K562 (cell line): ENCODE measurements around the gene DCP1B. TPM values are rescaled to one million over a fixed set of nuclear protein-coding genes. Genes with fewer than 3 reads are reported as not detected.

Experiments
- ATAC-seq: fragments of 200-7000 bp; cut with Tn5 transposase; 3 replicates; pipeline ENCODE4 v1.9.1; 2020; ENCODE audit warnings: moderate library complexity
- BruUV-seq: library from RNA; stranded (reverse); fragments of 400-500 nt; replicated peaks from 2 replicates; lab custom pipeline; 2021; lab: Mats Ljungman, UMichigan
- CTCF ChIA-PET: fragments of 300-600 bp; formaldehyde crosslinking; extraction: SDS; loops from one replicate; lab custom pipeline; 2021; ENCODE audit warnings: low intra/inter-chr PET ratio; lab: Yijun Ruan, JAX
- POLR2A ChIA-PET: fragments of 300-600, 350-650 bp; sonication (Branson Sonifier 250); formaldehyde crosslinking; extraction: SDS; loops from one replicate; lab custom pipeline; 2021; ENCODE audit warnings: antibody characterized with exemption, inconsistent platforms; lab: Yijun Ruan, JAX
- DNase-seq, 4 experiments: peaks; one replicate each; pipeline versions ENCODE4 v3.0.0 to v3.0.0-alpha.2; 2011 to 2018; ENCODE audit warnings: low spot score in 3 of 4, mixed read lengths in 3 of 4; ENCODE audit errors: extremely low read depth in 1 of 4
- FAIRE-seq: peaks from 2 replicates; lab custom pipeline; 2011; peaks lifted over from hg19 to GRCh38; lab: Jason Lieb, UNC
- H2AFZ ChIP-seq: 2 replicates; pipeline ENCODE4 v1.6.0; 2011; ENCODE audit warnings: low read depth, low read length, control low read depth, inconsistent platforms
- H3K27ac ChIP-seq: fragments of 200-600 bp; 3 replicates; pipeline ENCODE4 v1.8.0; 2011; ENCODE audit warnings: low read depth, mild to moderate bottlenecking, control low read depth, inconsistent platforms, low read length, moderate library complexity, mixed read lengths; ENCODE audit errors: extremely low read depth
- H3K27me3 ChIP-seq, 2 experiments: fragments of 300-600 bp in 1 of 2; 2 replicates in 1 of 2; 3 replicates in 1 of 2; pipeline versions ENCODE4 v1.6.0 to v1.8.0; 2011; ENCODE audit warnings: inconsistent platforms in 2 of 2, low read length in 2 of 2, mild to moderate bottlenecking in 1 of 2, mixed read lengths in 1 of 2, moderate library complexity in 1 of 2; ENCODE audit not compliant: control insufficient read depth in 2 of 2, insufficient read depth in 2 of 2
- H3K36me3 ChIP-seq: fragments of 300-600 bp; 3 replicates; pipeline ENCODE4 v1.8.0; 2011; ENCODE audit warnings: mild to moderate bottlenecking, low read length, inconsistent platforms; ENCODE audit not compliant: control insufficient read depth, insufficient read depth
- H3K4me1 ChIP-seq, 2 experiments: fragments of 200-600 bp in 1 of 2; replicated peaks in 1 of 2; 2 replicates in 1 of 2; 3 replicates in 1 of 2; pipeline versions ENCODE4 v1.5.1 to v1.8.0; 2011; ENCODE audit warnings: inconsistent platforms in 2 of 2, low read length in 2 of 2, mild to moderate bottlenecking in 1 of 2, mixed read lengths in 1 of 2, moderate library complexity in 1 of 2; ENCODE audit not compliant: control insufficient read depth in 2 of 2, insufficient read depth in 2 of 2
- H3K4me2 ChIP-seq: 2 replicates; pipeline ENCODE4 v1.6.1; 2011; ENCODE audit warnings: low read length, control low read depth, inconsistent platforms, mixed read lengths; ENCODE audit not compliant: insufficient read depth
- H3K4me3 ChIP-seq: fragments of 200-600 bp; sonication (generic), shearing (Covaris generic); 2 replicates; pipeline ENCODE4 v1.5.1; 2016; ENCODE audit warnings: control low read depth, inconsistent platforms
- H3K79me2 ChIP-seq: fragments of 200-600 bp; 3 replicates; pipeline ENCODE4 v1.8.0; 2011; ENCODE audit warnings: low read length, inconsistent platforms; ENCODE audit not compliant: control insufficient read depth, insufficient read depth
- H3K9ac ChIP-seq, 2 experiments: 2 replicates each; pipeline versions ENCODE4 v1.6.0 to v1.6.1; 2011; ENCODE audit warnings: low read depth in 2 of 2, low read length in 2 of 2, control low read depth in 1 of 2, inconsistent platforms in 1 of 2, mild to moderate bottlenecking in 1 of 2, mixed read lengths in 1 of 2; ENCODE audit not compliant: insufficient read depth in 1 of 2
- H3K9me1 ChIP-seq: one replicate; pipeline ENCODE4 v1.6.0; 2011; ENCODE audit warnings: inconsistent platforms, mild to moderate bottlenecking, low read length, moderate library complexity; ENCODE audit not compliant: control insufficient read depth, insufficient read depth
- H3K9me3 ChIP-seq: replicated peaks from 2 replicates; pipeline ENCODE4 v1.5.1; 2011; ENCODE audit warnings: low read depth, low read length, inconsistent platforms; ENCODE audit not compliant: control insufficient read depth, insufficient read depth
- H4K20me1 ChIP-seq: replicated peaks from 2 replicates; pipeline ENCODE4 v1.6.1; 2011; ENCODE audit warnings: low read length, inconsistent platforms, mixed read lengths; ENCODE audit not compliant: control insufficient read depth, insufficient read depth
- AFF1 ChIP-seq, 2 experiments: fragments of 450-650 bp; IDR thresholded peaks; 2 replicates each; pipeline ENCODE4 v1.6.1; 2018; ENCODE audit warnings: mild to moderate bottlenecking in 2 of 2, low read depth in 1 of 2; ENCODE audit not compliant: partially characterized antibody in 2 of 2
- CHD4 ChIP-seq: fragments of 200-600 bp; sonication (generic); IDR thresholded peaks from 3 replicates; pipeline ENCODE4 v1.6.1; 2012; ENCODE audit warnings: low read depth, mild to moderate bottlenecking, mixed read lengths, low read length, inconsistent platforms; ENCODE audit not compliant: insufficient read depth, insufficient replicate concordance, poor library complexity, severe bottlenecking
- KDM4B ChIP-seq, 2 experiments: fragments of 450-650 bp in 1 of 2; sonication (generic) in 1 of 2; IDR thresholded peaks; 2 replicates each; pipeline ENCODE4 v1.6.1; 2016 to 2017; ENCODE audit warnings: borderline replicate concordance in 2 of 2, antibody characterized with exemption in 1 of 2, low read depth in 1 of 2, mild to moderate bottlenecking in 1 of 2
- LARP7 ChIP-seq: fragments of 450-650 bp; IDR thresholded peaks from 2 replicates; pipeline ENCODE4 v1.6.1; 2016
- LEF1 ChIP-seq: fragments of 450-650 bp; IDR thresholded peaks from 2 replicates; pipeline ENCODE4 v1.6.1; 2016; ENCODE audit warnings: mild to moderate bottlenecking
- MCM5 ChIP-seq: fragments of 450-650 bp; IDR thresholded peaks from 2 replicates; pipeline ENCODE4 v1.6.1; 2016; ENCODE audit warnings: low read depth
- ZBTB7A ChIP-seq: IDR thresholded peaks from 2 replicates; pipeline ENCODE4 v1.6.1; 2011; ENCODE audit warnings: low read depth, mild to moderate bottlenecking, low read length, moderate library complexity, borderline replicate concordance; ENCODE audit not compliant: control insufficient read depth
- ZC3H11A ChIP-seq: IDR thresholded peaks from 2 replicates; pipeline ENCODE4 v1.6.1; 2012; ENCODE audit warnings: low read depth, low read length, improper control_type of control experiment
- ZFX ChIP-seq: sonication (generic); formaldehyde crosslinking; IDR thresholded peaks from 2 replicates; pipeline ENCODE4 v1.8.0; 2022; ENCODE audit warnings: mild to moderate bottlenecking, missing genetic modification reagents, moderate library complexity
- ZNF121 ChIP-seq: sonication (generic); formaldehyde crosslinking; conservative IDR thresholded peaks from 2 replicates; pipeline ENCODE4 v1.8.0; 2022; ENCODE audit warnings: missing genetic modification reagents
- ZNF347 ChIP-seq: fragments of 450-650 bp; formaldehyde crosslinking; IDR thresholded peaks from 2 replicates; pipeline ENCODE4 v1.4.0; 2020; ENCODE audit warnings: low read depth, mild to moderate bottlenecking, moderate library complexity
- WGBS: fragments of 100-300 bp; shearing (Covaris generic); methylation state at CpG from one replicate; pipeline ENCODE4 v1.1.6; 2016; ENCODE audit warnings: low coverage, mixed read lengths; ENCODE audit not compliant: insufficient coverage; ENCODE audit errors: missing lambda C conversion rate; 5-methylcytosine and 5-hydroxymethylcytosine counted together
- in situ Hi-C: fragments of 300-500 bp; cut with MboI; formaldehyde crosslinking; loops from 4 replicates; pipeline ENCODE4 v1.15.0; 2018; ENCODE audit warnings: inconsistent platforms, mixed read lengths
- intact Hi-C: fragments of 100-400 bp; cut with micrococcal nuclease; formaldehyde crosslinking; loops from 2 replicates; pipeline ENCODE4 v1.14.2; 2022
- polyA plus RNA-seq, 8 experiments: library from polyadenylated mRNA; depleted of rRNA in 4 of 8; stranded (reverse) in 5 of 8; unstranded in 3 of 8; fragments of >200 nt; fragmentation: Nextera tagmentation in 2 of 8; fragmentation: Illumina TruSeq in 1 of 8; extraction: Ambion mirVana in 2 of 8; extraction: Trizol in 1 of 8; gene quantifications; 2 replicates each; pipeline versions ENCODE4 v1.2.1 to v1.2.3, GENCODE V29; 2011 to 2014; ENCODE audit warnings: inconsistent platforms in 1 of 8, missing spikeins in 1 of 8
- total RNA-seq, 7 experiments: library from RNA; depleted of rRNA in 6 of 7; stranded (reverse); fragments of >200 nt in 6 of 7; fragmentation: Illumina TruSeq in 2 of 7; extraction: Trizol in 2 of 7; gene quantifications; 2 replicates each; pipeline versions ENCODE4 v1.2.1 to v1.2.3, GENCODE V29; 2011 to 2021; ENCODE audit warnings: low replicate concordance in 1 of 7

Gene DCP1B
- total and polyA plus RNA-seq, 9 of the 15 experiments (the other 6 are each of a cell fraction or from before 2014, with no cell fraction given): 0.83 to 7.3 (median 3.4) TPM

- TF ChIP-seq AFF1 (IDR thresholded peaks at IDR 0.05; ENCODE audit: low read depth in 1 of 2, partially characterized antibody in 2 of 2) (no peak), LEF1 (no peak), ZBTB7A (no peak), CHD4 (no peak)
Observed at GRCh38 chr12:1966561-1967226, 37.6 kb downstream of the DCP1B start (continued).

GRCh38 chr12:1965916-1966315, 38.3 kb downstream of the DCP1B start:
- Histone ChIP-seq H3K4me3 (no peak overlapping the region), H3K27ac (no peak overlapping the region), H3K9me3 (no peaks in the 10 kb centered on the region), H3K4me2 (no peak overlapping the region), H3K9ac (no peak overlapping the region), H3K36me3 (no peaks in the 10 kb centered on the region), H2AFZ (no peak overlapping the region), H3K27me3 (no peaks in the 10 kb centered on the region), H3K9me1 (no peaks in the 10 kb centered on the region), H3K79me2 (no peaks in the 10 kb centered on the region), H4K20me1 (no peaks in the 10 kb centered on the region), H3K4me1 (no peaks in the 10 kb centered on the region)
- FAIRE-seq: no peak
- BruUV-seq: no TSS peak
- intact Hi-C loops: no loop called here
- 13% methylated on average over 2 of the region's 2 CpGs for WGBS
- in situ Hi-C loops: no loop called here
- no peak for ATAC-seq
- no peak for TF ChIP-seq LARP7
- TF ChIP-seq ZC3H11A: no peak
- TF ChIP-seq MCM5: no peak
- no peak for TF ChIP-seq ZNF347 (CRISPR knock-in tag)
- no peak for TF ChIP-seq ZFX (CRISPR knock-in tag)
- no peak for TF ChIP-seq KDM4B (IDR thresholded peaks at IDR 0.05; ENCODE audit: borderline replicate concordance in 2 of 2, low read depth in 1 of 2)
- TF ChIP-seq ZNF121 (CRISPR knock-in tag): no peak
- no peak for DNase-seq
- POLR2A ChIA-PET: no interaction called here
- CTCF ChIA-PET: no interaction called here
